Activated CD4-positive, alpha-beta T cell treated with anti-CD3 and anti-CD28 coated beads for 36 hours (primary cell): Measurements from ENCODE around the gene LIPN. TPM values are rescaled to one million over a fixed set of nuclear protein-coding genes. Genes with fewer than 3 reads are reported as not detected.

Experiments used
- ATAC-seq: fragments of 200-7000 bp; cut with Tn5 transposase; one replicate; pipeline ENCODE4 v1.10.0; 2021; ENCODE audit warnings: mild to moderate bottlenecking, moderate library complexity
- CTCF ChIA-PET: fragments of 350-600 bp; sonication (Branson Sonifier 250); formaldehyde crosslinking; loops from one replicate; lab custom pipeline; 2021; ENCODE audit warnings: antibody characterized with exemption; lab: Charles Lee
- POLR2A ChIA-PET: fragments of 350-600 bp; sonication (Branson Sonifier 250); formaldehyde crosslinking; loops from one replicate; lab custom pipeline; 2021; ENCODE audit warnings: antibody characterized with exemption, inconsistent platforms; lab: Charles Lee
- DNase-seq: peaks from one replicate; pipeline ENCODE4 v3.0.0-alpha.2; 2020
- H3K27ac Mint-ChIP-seq: one replicate; pipeline ENCODE4 v1.8.0; 2021; ENCODE audit warnings: mixed read lengths
- H3K27me3 Mint-ChIP-seq: one replicate; pipeline ENCODE4 v1.8.0; 2021; ENCODE audit warnings: mixed read lengths
- H3K36me3 Mint-ChIP-seq: one replicate; pipeline ENCODE4 v1.8.0; 2021; ENCODE audit warnings: low read depth, mixed read lengths
- H3K4me1 Mint-ChIP-seq: one replicate; pipeline ENCODE4 v1.8.0; 2021; ENCODE audit warnings: mixed read lengths
- H3K4me3 Mint-ChIP-seq: one replicate; pipeline ENCODE4 v1.8.0; 2021; ENCODE audit warnings: mild to moderate bottlenecking, moderate library complexity, mixed read lengths
- H3K9me3 Mint-ChIP-seq: one replicate; pipeline ENCODE4 v1.8.0; 2021; ENCODE audit warnings: low read depth, mixed read lengths
- intact Hi-C, 2 experiments: fragments of 100-400 bp; cut with DNase I in 1 of 2; cut with micrococcal nuclease in 1 of 2; formaldehyde crosslinking; loops; one replicate each; pipeline versions ENCODE4 v1.14.2 to v1.15.1; 2022 to 2024; cut with DNase I, micrococcal nuclease
- total RNA-seq, 2 experiments: library from RNA; stranded (reverse); gene quantifications; one replicate each; pipeline ENCODE4 v1.2.3, GENCODE V29; 2021

Gene LIPN
- total RNA-seq, 2 experiments from 2014 or later: not detected

GRCh38 chr10:88803641-88804040 lies 43.8 kb downstream of the LIPN start:
- H3K9me3 Mint-ChIP-seq: no peaks in the 10 kb centered on the region
- H3K36me3 Mint-ChIP-seq: no peaks in the 10 kb centered on the region
- H3K4me3 Mint-ChIP-seq: no peak overlapping the region
- peaks cover 8% of the 10 kb centered on the region for H3K27me3 Mint-ChIP-seq
- ATAC-seq: no peak
- peaks cover 12% of the 10 kb centered on the region for H3K4me1 Mint-ChIP-seq
- ChIA-PET POLR2A (no interaction called here), CTCF (interaction anchor here (0.6 to 1.3 kb wide), 3 partner anchors 18 to 216 kb away, joined by 3 to 4 read pairs (median 4); no protein-coding TSS in a partner anchor)
- H3K27ac Mint-ChIP-seq: no peak overlapping the region
- intact Hi-C loops: no loop called here
- DNase-seq: no peak

DNA sequence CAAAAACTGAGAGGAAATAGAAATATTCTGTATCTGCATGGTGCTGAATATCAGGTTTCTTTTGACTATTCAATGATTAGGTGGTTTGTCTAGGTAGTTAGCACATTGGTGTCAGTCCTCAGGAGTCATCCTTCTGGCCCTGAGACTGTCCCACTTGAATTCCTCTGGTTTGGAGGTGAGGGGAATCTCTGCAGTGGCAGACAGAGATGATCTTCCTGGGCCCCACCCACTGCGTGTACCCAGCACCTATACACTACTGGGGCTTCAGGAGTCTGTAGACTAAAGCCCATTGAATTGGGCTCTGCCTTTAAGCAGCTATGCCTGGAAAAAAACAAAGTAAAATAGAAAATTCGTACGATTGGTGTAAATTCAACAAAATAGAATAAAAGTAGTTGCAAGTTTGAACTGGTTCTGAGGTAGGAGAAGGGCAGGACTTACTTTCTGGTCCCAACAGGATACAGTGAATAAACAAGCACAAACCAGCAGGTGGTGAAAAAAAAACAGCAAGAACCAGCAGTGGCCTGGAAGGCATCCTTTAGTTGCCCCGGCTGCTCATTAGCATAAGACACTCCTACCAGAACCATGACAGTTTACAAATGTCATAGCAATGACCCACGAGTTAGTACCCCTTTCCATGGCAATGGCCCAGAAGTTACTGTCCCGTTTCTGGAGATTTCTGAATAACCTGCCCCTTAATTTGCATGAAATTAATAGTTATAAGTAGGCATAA lies 44.4 kb downstream of the LIPN start:
- no peaks in the 10 kb centered on the region for H3K36me3 Mint-ChIP-seq
- DNase-seq (no peak), ATAC-seq (no peak)
- peaks cover 8% of the 10 kb centered on the region for H3K27me3 Mint-ChIP-seq
- peaks cover 12% of the 10 kb centered on the region for H3K4me1 Mint-ChIP-seq
- CTCF ChIA-PET: interaction anchor here (0.6 to 1.5 kb wide), 7 partner anchors 17 to 239 kb away, joined by 3 to 5 read pairs (median 4); no protein-coding TSS in a partner anchor
- POLR2A ChIA-PET: interaction anchor here (0.6 kb wide), 1 partner anchor 228 kb away, joined by 3 read pairs; no protein-coding TSS in a partner anchor
- H3K27ac Mint-ChIP-seq: no peak overlapping the region
- intact Hi-C loops: no loop called here
- H3K4me3 Mint-ChIP-seq: no peak overlapping the region
- no peaks in the 10 kb centered on the region for H3K9me3 Mint-ChIP-seq

- peaks cover 6% of the 10 kb centered on the region for H3K27me3 Mint-ChIP-seq
These were observed 45.5 kb downstream of the LIPN start for GRCh38 chr10:88805361-88805760.

DNA sequence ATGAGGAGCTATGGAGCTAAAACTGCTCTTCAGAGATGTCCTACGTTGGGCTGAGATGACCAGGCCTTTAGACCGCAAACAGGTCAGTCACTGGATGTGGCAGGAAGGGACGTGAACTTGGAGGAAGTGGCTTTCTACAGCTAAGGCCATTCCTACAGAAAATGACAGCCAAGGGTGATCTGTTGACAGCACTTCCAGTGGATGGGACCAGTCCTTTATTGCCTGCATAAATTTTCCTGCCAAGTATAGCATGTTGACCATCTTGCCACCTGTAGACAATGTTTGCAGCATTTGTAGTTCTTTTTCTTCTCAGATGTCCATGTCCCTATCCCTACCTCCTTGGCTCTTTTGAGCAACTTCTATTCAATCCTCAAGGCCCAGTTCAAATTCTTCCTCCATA lies 46.1 kb downstream of the LIPN start:
- intact Hi-C loops: loop anchor here in 1 of 2 experiments (5.0 kb wide), 1 partner anchor 224 kb away; the partner anchor contains the start of gene RNLS
- H3K27ac Mint-ChIP-seq: no peak overlapping the region
- no peaks in the 10 kb centered on the region for H3K36me3 Mint-ChIP-seq
- ChIA-PET CTCF (interaction anchor here (1.2 to 1.5 kb wide), 2 partner anchors 12 to 31 kb away, joined by 5 read pairs; no protein-coding TSS in a partner anchor), POLR2A (no interaction called here)
- peaks cover 6% of the 10 kb centered on the region for H3K27me3 Mint-ChIP-seq
- H3K4me1 Mint-ChIP-seq: peaks cover 13% of the 10 kb centered on the region
- H3K9me3 Mint-ChIP-seq: no peaks in the 10 kb centered on the region
- ATAC-seq: no peak
- no peak for DNase-seq
- no peak overlapping the region for H3K4me3 Mint-ChIP-seq

More at GRCh38 chr10:88805361-88805760, 45.5 kb downstream of the LIPN start:
- ChIA-PET CTCF (interaction anchor here (0.7 to 1.5 kb wide), 7 partner anchors 9 to 237 kb away, joined by 3 to 5 read pairs (median 4); no protein-coding TSS in a partner anchor), POLR2A (no interaction called here)
- H3K4me1 Mint-ChIP-seq: peaks cover 13% of the 10 kb centered on the region
- ATAC-seq (no peak), DNase-seq (no peak)
- no peak overlapping the region for H3K27ac Mint-ChIP-seq
- H3K9me3 Mint-ChIP-seq: no peaks in the 10 kb centered on the region
- H3K4me3 Mint-ChIP-seq: no peak overlapping the region
- no peaks in the 10 kb centered on the region for H3K36me3 Mint-ChIP-seq
- intact Hi-C loops: loop anchor here in 1 of 2 experiments (5.0 kb wide), 1 partner anchor 223 kb away; the partner anchor contains the start of gene RNLS

DNA sequence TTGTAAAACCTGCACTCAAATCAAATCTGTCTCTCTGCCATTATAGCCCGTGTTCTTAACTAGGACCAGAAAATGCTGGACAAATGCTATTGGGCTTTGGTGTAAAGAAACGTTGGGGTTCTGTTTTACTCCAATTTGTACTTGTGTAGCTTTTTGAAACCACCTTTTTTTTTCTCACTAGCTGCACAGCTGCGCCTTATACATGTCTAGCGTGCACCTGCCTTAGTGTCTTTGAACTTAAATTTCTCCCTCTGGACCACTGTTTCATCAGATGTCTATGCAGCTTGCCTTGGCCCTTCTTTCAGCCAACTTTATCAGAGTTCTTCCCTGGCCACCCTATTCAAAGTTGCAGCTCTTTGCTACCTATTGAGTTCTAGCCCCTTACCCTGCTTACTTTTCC lies 49.8 kb downstream of the LIPN start:
- intact Hi-C loops: loop anchor here (1.0 to 5.0 kb wide), 5 partner anchors 81 to 244 kb away; partner anchors contain the start of gene RNLS (in 2 of the 2)
- H3K9me3 Mint-ChIP-seq: no peaks in the 10 kb centered on the region
- no peaks in the 10 kb centered on the region for H3K36me3 Mint-ChIP-seq
- DNase-seq (no peak), ATAC-seq (no peak)
- peaks cover 10% of the 10 kb centered on the region for H3K4me1 Mint-ChIP-seq
- ChIA-PET POLR2A (no interaction called here), CTCF (interaction anchor here (0.5 to 3.0 kb wide), 14 partner anchors 9 to 678 kb away, joined by 3 to 21 read pairs (median 4); no protein-coding TSS in a partner anchor)
- no peak overlapping the region for H3K27ac Mint-ChIP-seq
- no peaks in the 10 kb centered on the region for H3K27me3 Mint-ChIP-seq
- H3K4me3 Mint-ChIP-seq: no peak overlapping the region

DNA sequence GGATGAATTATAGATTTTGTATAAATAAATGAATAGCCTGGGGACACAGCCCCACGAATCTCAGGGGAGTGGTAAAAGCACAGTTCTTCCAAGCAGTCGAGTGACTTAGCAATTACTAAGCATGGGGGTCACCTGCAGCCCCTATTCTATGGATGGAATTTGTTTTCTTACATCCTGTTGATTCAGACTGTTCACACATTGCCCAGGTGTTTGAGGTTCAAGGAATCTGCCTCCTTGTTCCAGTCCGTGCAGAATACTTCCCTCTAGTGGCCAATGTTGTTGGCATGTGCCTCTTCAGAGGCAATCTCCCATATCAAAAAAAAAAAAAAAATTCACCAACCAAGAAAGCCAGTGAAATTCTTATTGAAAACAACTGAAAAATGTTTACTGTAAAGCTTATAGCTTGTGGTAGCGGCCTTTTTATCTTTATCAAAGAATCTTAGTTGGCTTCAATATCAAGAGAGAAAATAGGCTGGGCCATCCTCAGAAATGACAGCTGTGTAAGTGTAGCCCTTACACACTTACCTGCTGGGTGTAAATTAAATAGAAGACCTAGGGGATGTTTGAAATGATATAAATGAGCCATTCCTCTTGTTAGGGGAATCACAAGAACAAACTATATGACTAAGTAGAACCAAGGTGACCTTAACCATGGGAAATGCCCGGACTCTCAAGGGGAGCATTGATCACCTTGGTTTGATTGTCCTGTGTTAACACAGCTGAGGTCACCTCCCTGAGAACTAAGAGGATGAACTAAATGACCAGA lies 50.6 kb downstream of the LIPN start:
- ATAC-seq: peak; percentile 86
- DNase-seq: peak; percentile 40
- Mint-ChIP-seq H3K27me3 (no peaks in the 10 kb centered on the region), H3K36me3 (no peaks in the 10 kb centered on the region), H3K4me3 (no peak overlapping the region), H3K27ac (no peak overlapping the region), H3K4me1 (peaks cover 15% of the 10 kb centered on the region), H3K9me3 (no peaks in the 10 kb centered on the region)
- CTCF ChIA-PET: interaction anchor here (0.6 to 3.0 kb wide), 32 partner anchors 8 to 823 kb away, joined by 3 to 21 read pairs (median 4); no protein-coding TSS in a partner anchor
- intact Hi-C loops: loop anchor here (1.0 kb wide), 4 partner anchors 82 to 245 kb away; partner anchors contain the start of gene RNLS (in 1 of the 2)
- POLR2A ChIA-PET: no interaction called here

- Mint-ChIP-seq H3K36me3 (no peaks in the 10 kb centered on the region), H3K27ac (no peak overlapping the region), H3K9me3 (no peaks in the 10 kb centered on the region), H3K4me3 (no peak overlapping the region), H3K27me3 (no peaks in the 10 kb centered on the region), H3K4me1 (peaks cover 20% of the 10 kb centered on the region)
- no peak for DNase-seq
- intact Hi-C loops: no loop called here
- no peak for ATAC-seq
- ChIA-PET POLR2A (no interaction called here), CTCF (interaction anchor here (1.5 to 1.7 kb wide), 2 partner anchors 23 to 119 kb away, joined by 3 to 6 read pairs; no protein-coding TSS in a partner anchor)
These were observed 53.4 kb downstream of the LIPN start for GRCh38 chr10:88813200-88813599.

DNA sequence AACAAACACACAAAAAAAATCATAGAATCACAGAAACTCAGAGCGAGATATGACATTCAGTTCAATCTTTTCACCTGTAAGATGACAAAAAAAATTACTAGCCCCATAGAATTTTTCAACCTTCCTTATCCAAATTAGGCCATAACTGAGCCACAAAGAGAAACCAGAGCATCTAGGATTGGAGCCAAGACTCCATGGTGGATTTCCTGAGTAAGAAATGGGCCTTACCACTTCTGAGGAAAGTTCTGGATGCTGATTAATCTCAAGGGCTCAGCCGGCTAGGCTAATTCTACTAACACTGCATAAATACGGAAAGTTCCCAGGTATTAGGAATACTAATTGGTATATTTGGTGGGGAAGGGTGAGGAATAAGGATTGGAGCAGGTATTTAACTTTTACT lies 59.5 kb downstream of the LIPN start:
- DNase-seq (no peak), ATAC-seq (no peak)
- intact Hi-C loops: no loop called here
- H3K4me3 Mint-ChIP-seq: no peak overlapping the region
- no peaks in the 10 kb centered on the region for H3K9me3 Mint-ChIP-seq
- H3K27me3 Mint-ChIP-seq: no peaks in the 10 kb centered on the region
- ChIA-PET CTCF (interaction anchor here (0.7 to 1.4 kb wide), 3 partner anchors 10 to 18 kb away, joined by 3 to 9 read pairs (median 3); no protein-coding TSS in a partner anchor), POLR2A (no interaction called here)
- H3K36me3 Mint-ChIP-seq: no peaks in the 10 kb centered on the region
- no peak overlapping the region for H3K27ac Mint-ChIP-seq
- peaks cover 23% of the 10 kb centered on the region for H3K4me1 Mint-ChIP-seq

DNA sequence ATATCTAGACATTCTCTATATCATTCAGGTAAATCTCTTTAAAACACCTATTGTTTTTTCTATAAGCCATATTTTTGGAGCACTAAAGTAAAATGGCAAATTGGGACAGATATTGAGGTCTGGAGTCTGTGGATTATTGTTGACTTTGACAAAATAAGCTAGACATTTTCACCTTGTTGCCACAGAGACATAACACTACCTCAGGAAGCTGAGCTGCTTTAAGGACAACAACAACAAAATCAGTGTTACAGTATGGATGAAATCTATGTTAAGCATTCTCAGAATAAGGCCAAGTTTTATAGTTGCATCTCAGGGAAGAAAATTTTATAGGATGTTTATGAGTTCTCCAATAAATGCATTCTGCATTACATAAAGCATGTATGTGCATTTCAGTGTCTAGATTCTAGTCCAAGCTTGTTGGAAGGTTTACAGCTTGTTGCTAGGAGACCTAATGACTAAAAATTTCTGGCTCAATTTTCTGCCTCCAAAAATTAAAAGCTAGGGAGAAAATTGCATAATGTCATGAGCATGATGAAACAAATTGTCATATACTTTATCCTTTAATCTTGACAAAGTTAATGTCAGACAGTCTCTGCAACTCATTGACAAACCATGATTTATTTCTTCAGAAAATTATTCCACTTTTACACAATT lies 61.1 kb downstream of the LIPN start:
- ChIA-PET POLR2A (no interaction called here), CTCF (interaction anchor here (0.6 to 1.7 kb wide), 6 partner anchors 10 to 713 kb away, joined by 3 to 11 read pairs (median 4); no protein-coding TSS in a partner anchor)
- Mint-ChIP-seq H3K27ac (no peak overlapping the region), H3K9me3 (no peaks in the 10 kb centered on the region), H3K27me3 (no peaks in the 10 kb centered on the region), H3K4me1 (peaks cover 28% of the 10 kb centered on the region), H3K36me3 (peaks cover 1% of the 10 kb centered on the region), H3K4me3 (no peak overlapping the region)
- no peak for DNase-seq
- intact Hi-C loops: no loop called here
- ATAC-seq: no peak

- Mint-ChIP-seq H3K27me3 (no peaks in the 10 kb centered on the region), H3K4me1 (peaks cover 58% of the 10 kb centered on the region), H3K27ac (peak overlapping the region; percentile 63), H3K36me3 (peaks cover 8% of the 10 kb centered on the region), H3K9me3 (no peaks in the 10 kb centered on the region), H3K4me3 (no peak overlapping the region)
- ChIA-PET POLR2A (no interaction called here), CTCF (interaction anchor here (0.7 to 5.7 kb wide), 8 partner anchors 9 to 108 kb away, joined by 3 to 48 read pairs (median 4); partner anchors contain the start of gene ANKRD22)
- DNase-seq (peak; percentile 19), ATAC-seq (no peak)
- intact Hi-C loops: loop anchor here (2.0 to 5.0 kb wide), 3 partner anchors 22 to 166 kb away; partner anchors contain the start of gene FAS (in 2 of the 2)
These were observed 66.6 kb downstream of the LIPN start for GRCh38 chr10:88826388-88826787.
